AG08395 (cell line): Measurements from ENCODE around the gene TSR1.

Experiments
- DNase-seq: peaks from one replicate; pipeline ENCODE4 v3.0.0; 2012; ENCODE audit warnings: mixed read lengths, low spot score

The TSR1 gene

GRCh38 chr17:2336215-2336851 lies at the start of gene TSR1:
Gene TSR1 (minus strand): TSS chr17:2336457. CDS start chr17:2336427, 30 bp downstream.
- peak; percentile 98 for DNase-seq

- no peak for DNase-seq
Observed at GRCh38 chr17:2385240-2386210, 49.3 kb upstream of the TSR1 start.

GRCh38 chr17:2384439-2385127 lies 48.3 kb upstream of the TSR1 start:
- no peak for DNase-seq

- DNase-seq, result no peak
Observed at GRCh38 chr17:2383628-2384167, 47.4 kb upstream of the TSR1 start.

GRCh38 chr17:2380950-2381649 lies 44.8 kb upstream of the TSR1 start:
- DNase-seq, result no peak

- no peak for DNase-seq
Observed at GRCh38 chr17:2380226-2380922, 44.1 kb upstream of the TSR1 start.

- no peak for DNase-seq
Observed at GRCh38 chr17:2379489-2380225, 43.4 kb upstream of the TSR1 start.

- DNase-seq, result no peak
Observed at GRCh38 chr17:2378905-2379304, 42.6 kb upstream of the TSR1 start.

GRCh38 chr17:2377659-2378058 lies 41.4 kb upstream of the TSR1 start:
- no peak for DNase-seq

- DNase-seq, result no peak
Observed at GRCh38 chr17:2376107-2376506, 39.9 kb upstream of the TSR1 start.

GRCh38 chr17:2375406-2375805 lies 39.1 kb upstream of the TSR1 start:
- no peak for DNase-seq

- no peak for DNase-seq
Observed at GRCh38 chr17:2374549-2375285, 38.5 kb upstream of the TSR1 start.

GRCh38 chr17:2373179-2373578 lies 36.9 kb upstream of the TSR1 start:
- DNase-seq, result no peak

GRCh38 chr17:2372681-2373080 lies 36.4 kb upstream of the TSR1 start:
- DNase-seq, result no peak

GRCh38 chr17:2372180-2372579 lies 35.9 kb upstream of the TSR1 start:
- no peak for DNase-seq

GRCh38 chr17:2371183-2372130 lies 35.2 kb upstream of the TSR1 start:
- DNase-seq, result no peak

GRCh38 chr17:2370211-2370589 lies 33.9 kb upstream of the TSR1 start:
- DNase-seq, result no peak

- no peak for DNase-seq
Observed at GRCh38 chr17:2369551-2370210, 33.4 kb upstream of the TSR1 start.
